MM.1S (cell line): ENCODE measurements around the gene SACS.

Source experiments
- CTCF ChIP-seq: fragments of 300-600 bp; sonication (generic); IDR thresholded peaks from 2 replicates; pipeline ENCODE4 v1.5.1; 2016; ENCODE audit warnings: antibody characterized with exemption, low read length, mixed read lengths
- EZH2 ChIP-seq: fragments of 300-600 bp; sonication (generic); optimal IDR thresholded peaks from 2 replicates; pipeline ENCODE3; 2017; ENCODE audit warnings: low read depth, mild to moderate bottlenecking, antibody characterized with exemption, low read length, mixed read lengths
- EZH2phosphoT487 ChIP-seq: fragments of 300-600 bp; sonication (generic); IDR thresholded peaks from 2 replicates; pipeline ENCODE4 v1.6.1; 2018; ENCODE audit warnings: antibody characterized with exemption, low read length

DNA sequence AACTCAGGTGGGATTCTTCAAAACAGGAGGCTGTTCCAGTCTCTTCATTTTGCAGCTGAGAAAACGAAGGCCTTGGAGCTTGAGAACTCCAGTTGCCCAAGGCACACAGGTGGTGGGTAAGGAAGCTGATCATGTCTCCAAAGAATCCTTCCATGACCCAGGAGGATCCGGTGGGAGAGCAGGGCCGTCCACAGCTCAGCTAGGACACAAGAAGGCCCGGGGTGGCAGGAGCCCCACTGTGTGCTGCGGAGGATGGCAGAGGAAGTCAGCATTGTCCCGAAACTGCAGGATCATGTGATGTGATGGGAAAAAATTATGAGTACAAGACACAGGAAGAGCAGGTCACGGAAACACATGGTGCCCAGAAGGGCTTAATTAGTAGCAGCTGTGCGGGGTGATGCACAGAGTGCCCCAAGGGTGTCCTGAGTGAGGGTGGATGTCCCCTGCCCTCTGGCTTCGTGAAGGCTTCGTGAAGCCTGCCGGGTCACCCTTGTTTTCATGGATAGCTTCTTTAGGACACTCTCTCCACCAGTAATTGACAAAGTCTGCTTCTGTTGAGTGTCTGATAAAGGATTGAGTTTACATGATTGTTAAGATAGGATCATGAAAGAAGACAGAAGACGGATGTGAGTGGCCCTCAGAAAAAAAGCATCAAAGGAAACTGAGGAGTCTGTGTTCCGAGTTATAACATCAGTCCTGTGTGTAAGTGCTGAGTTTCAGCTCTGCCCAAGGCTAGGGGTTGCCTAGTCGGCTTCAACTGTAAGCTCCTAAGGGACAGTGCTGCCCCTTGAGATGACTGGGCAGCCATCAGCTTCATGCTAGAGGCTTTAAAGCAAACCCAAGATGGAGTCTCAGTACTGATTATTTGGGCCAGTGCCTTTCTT, 33.8 kb upstream of the SACS start:
- TF ChIP-seq CTCF = no peak
- TF ChIP-seq EZH2phosphoT487 = no peak
- no peak for TF ChIP-seq EZH2
